Measurements from ENCODE around the gene GABRA1.

DNA sequence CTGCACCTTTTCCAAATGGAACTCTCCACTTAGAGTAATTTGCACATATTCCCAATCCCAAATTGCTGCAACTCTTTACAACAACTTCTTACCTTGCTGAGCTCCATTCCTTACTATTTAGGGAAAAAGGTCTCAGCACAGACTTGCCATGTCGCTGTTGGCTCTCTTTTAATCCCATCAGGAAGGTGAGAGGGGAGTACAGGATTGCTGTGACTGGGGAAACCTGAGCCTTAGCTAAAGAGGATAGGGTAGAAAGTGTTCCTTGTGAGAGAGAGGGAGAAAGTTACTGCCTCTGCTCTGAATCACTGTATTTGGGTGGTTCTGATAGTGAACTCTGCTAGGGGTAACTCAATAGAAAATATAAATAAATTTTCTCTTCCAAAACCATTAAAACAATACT, 43.7 kb upstream of the GABRA1 start:
- TF ChIP-seq EZH2 (IDR thresholded peaks at IDR 0.05; ENCODE audit: insufficient read depth, poor library complexity, severe bottlenecking) (no peak), EZH2phosphoT487 (IDR thresholded peaks at IDR 0.05; ENCODE audit: insufficient read depth, low read depth) (no peak)
